Hippocampal formation (tissue), 2 donors: ENCODE data around the gene DUSP9.
"Not testable (repeated sequence)": the region's sequence is repeated elsewhere in the genome, so short reads cannot be mapped to it uniquely, and the experiment has no call there.

Source experiments
- DNase-seq, 2 donors: peaks; one replicate each; lab custom pipeline; 2025; lab: John Stamatoyannopoulos, UW

Gene DUSP9

GRCh38 chrX:153671589-153672530 lies 24.9 kb downstream of the DUSP9 start:
- DNase-seq = no peak

- DNase-seq = no peak
Observed at GRCh38 chrX:153672531-153673427, 25.8 kb downstream of the DUSP9 start.

GRCh38 chrX:153673428-153674218 lies 26.6 kb downstream of the DUSP9 start, which contains the start of gene PNCK:
TSS of gene PNCK (minus strand) at chrX:153673813. CDS start at chrX:153673076, 737 bp downstream.
- DNase-seq = no peak

GRCh38 chrX:153674219-153674851 lies 27.3 kb downstream of the DUSP9 start:
- no peak for DNase-seq

- DNase-seq = no peak
Observed at GRCh38 chrX:153681175-153681574, 34.2 kb downstream of the DUSP9 start.

GRCh38 chrX:153683486-153683885 lies 36.5 kb downstream of the DUSP9 start:
- not testable (repeated sequence) for DNase-seq

GRCh38 chrX:153684467-153685155 lies 37.6 kb downstream of the DUSP9 start:
- DNase-seq = no peak

- DNase-seq = no peak
Observed at GRCh38 chrX:153685156-153685536, 38.1 kb downstream of the DUSP9 start.

- no peak for DNase-seq
Observed at GRCh38 chrX:153685751-153686696, 39.0 kb downstream of the DUSP9 start.

GRCh38 chrX:153686711-153687110 lies 39.7 kb downstream of the DUSP9 start:
- DNase-seq = no peak

GRCh38 chrX:153687121-153688039 lies 40.4 kb downstream of the DUSP9 start, which contains the start of gene SLC6A8:
TSS of gene SLC6A8 (plus strand) at chrX:153687926. CDS start at chrX:153688575, 649 bp downstream.
- DNase-seq = peak; percentile 42 to 77

GRCh38 chrX:153688071-153688470 lies 41.1 kb downstream of the DUSP9 start:
- no peak for DNase-seq

GRCh38 chrX:153688506-153688905 lies 41.5 kb downstream of the DUSP9 start:
- no peak for DNase-seq

GRCh38 chrX:153688911-153689590 lies 42.0 kb downstream of the DUSP9 start:
- peak; percentile 40 to 63 for DNase-seq

GRCh38 chrX:153689654-153690465 lies 42.9 kb downstream of the DUSP9 start:
- no peak for DNase-seq

- no peak for DNase-seq
Observed at GRCh38 chrX:153690466-153690865, 43.5 kb downstream of the DUSP9 start.
